GM23338 (cell line): ENCODE data around the gene HS1BP3. TPM values are rescaled to one million over a fixed set of nuclear protein-coding genes. Genes with fewer than 3 reads are reported as not detected.
A peak's percentile ranks its signal among the peaks of the same experiment; 100 is the strongest.

ENCODE experiments used
- ATAC-seq: fragments of 200-7000 bp; cut with Tn5 transposase; 3 replicates; pipeline ENCODE4 v1.9.1; 2020
- DNase-seq: peaks from one replicate; pipeline ENCODE4 v3.0.0-alpha.2; 2015; ENCODE audit warnings: low spot score
- H2AFZ ChIP-seq: fragments of 200-600 bp; sonication (generic); 2 replicates; pipeline ENCODE4 v1.8.0; 2016; ENCODE audit warnings: antibody characterized with exemption, mild to moderate bottlenecking, moderate library complexity
- H3F3A ChIP-seq: fragments of 200-600 bp; sonication (generic); replicated peaks from 2 replicates; pipeline ENCODE4 v1.8.0; 2017; ENCODE audit warnings: antibody characterized with exemption, mixed run types, low read depth
- H3K27ac ChIP-seq: fragments of 200-600 bp; sonication (generic); 2 replicates; pipeline ENCODE4 v1.6.1; 2016; ENCODE audit warnings: low read depth
- H3K27me3 ChIP-seq: fragments of 200-600 bp; sonication (generic); 2 replicates; pipeline ENCODE4 v1.8.0; 2016; ENCODE audit warnings: mild to moderate bottlenecking, mixed run types, moderate library complexity; ENCODE audit not compliant: insufficient read depth
- H3K36me3 ChIP-seq: fragments of 200-600 bp; sonication (generic); 2 replicates; pipeline ENCODE4 v1.8.0; 2016; ENCODE audit warnings: mild to moderate bottlenecking; ENCODE audit not compliant: insufficient read depth
- H3K4me1 ChIP-seq: fragments of 200-600 bp; sonication (generic); 2 replicates; pipeline ENCODE4 v1.8.0; 2016; ENCODE audit warnings: mild to moderate bottlenecking, moderate library complexity; ENCODE audit not compliant: insufficient read depth
- H3K4me2 ChIP-seq: fragments of 200-600 bp; sonication (generic); 2 replicates; pipeline ENCODE4 v1.7.1; 2017; ENCODE audit warnings: mixed run types
- H3K4me3 ChIP-seq: fragments of 200-600 bp; sonication (generic); 2 replicates; pipeline ENCODE4 v1.6.1; 2016; ENCODE audit warnings: mixed run types
- H3K79me2 ChIP-seq: fragments of 200-600 bp; sonication (generic); replicated peaks from 2 replicates; pipeline ENCODE4 v1.8.0; 2017; ENCODE audit warnings: mild to moderate bottlenecking; ENCODE audit not compliant: insufficient read depth
- H3K9me2 ChIP-seq: fragments of 200-600 bp; sonication (generic); 2 replicates; pipeline ENCODE4 v1.8.0; 2017; ENCODE audit not compliant: insufficient read depth
- H4K20me1 ChIP-seq: fragments of 200-600 bp; sonication (generic); replicated peaks from 2 replicates; pipeline ENCODE4 v1.8.0; 2017; ENCODE audit warnings: mild to moderate bottlenecking; ENCODE audit not compliant: insufficient read depth
- H3K27ac Mint-ChIP-seq: 2 replicates; pipeline ENCODE4 v1.8.0; 2020; ENCODE audit warnings: inconsistent platforms, mild to moderate bottlenecking, moderate library complexity, mixed read lengths
- H3K27me3 Mint-ChIP-seq: 3 replicates; pipeline ENCODE4 v1.8.0; 2022; ENCODE audit warnings: low read depth, mild to moderate bottlenecking, moderate library complexity, mixed read lengths, inconsistent platforms; ENCODE audit not compliant: insufficient read depth, poor library complexity
- H3K36me3 Mint-ChIP-seq: 3 replicates; pipeline ENCODE4 v1.8.0; 2021; ENCODE audit warnings: low read depth, mild to moderate bottlenecking, inconsistent platforms, moderate library complexity, mixed read lengths
- H3K4me1 Mint-ChIP-seq: 3 replicates; pipeline ENCODE4 v1.8.0; 2020; ENCODE audit warnings: mild to moderate bottlenecking, inconsistent platforms, mixed read lengths
- H3K4me3 Mint-ChIP-seq: 3 replicates; pipeline ENCODE4 v1.8.0; 2021; ENCODE audit warnings: moderate library complexity, mild to moderate bottlenecking, inconsistent platforms, mixed read lengths
- H3K9me3 Mint-ChIP-seq: 3 replicates; pipeline ENCODE4 v1.8.0; 2020; ENCODE audit warnings: moderate library complexity, mild to moderate bottlenecking, inconsistent platforms, mixed read lengths
- CTCF ChIP-seq, 2 experiments: fragments of 200-600 bp in 1 of 2; sonication (generic) in 1 of 2; conservative IDR thresholded peaks; 2 replicates each; pipeline versions ENCODE4 v1.5.1 to v1.6.1; 2016 to 2017; ENCODE audit warnings: antibody characterized with exemption in 2 of 2, low read depth in 2 of 2, mild to moderate bottlenecking in 2 of 2, moderate library complexity in 1 of 2
- EZH2phosphoT487 ChIP-seq: fragments of 200-600 bp; sonication (generic); IDR thresholded peaks from one replicate; pipeline ENCODE4 v1.8.1; 2018; ENCODE audit warnings: antibody characterized with exemption; ENCODE audit not compliant: unreplicated experiment
- JUNB ChIP-seq: IDR thresholded peaks from one replicate; pipeline ENCODE4 v1.6.1; 2016; ENCODE audit warnings: antibody characterized with exemption; ENCODE audit not compliant: unreplicated experiment
- NANOG ChIP-seq: IDR thresholded peaks from 2 replicates; pipeline ENCODE4 v1.6.1; 2016; ENCODE audit warnings: antibody characterized with exemption, borderline replicate concordance
- REST ChIP-seq: IDR thresholded peaks from one replicate; pipeline ENCODE4 v1.6.1; 2018; ENCODE audit warnings: antibody characterized with exemption; ENCODE audit not compliant: unreplicated experiment
- ZNF114 ChIP-seq: fragments of 250-450 bp; sonication (Bioruptor Pico); IDR thresholded peaks from 2 replicates; pipeline ENCODE4 v1.5.0; 2020; ENCODE audit warnings: mild to moderate bottlenecking, moderate library complexity
- ZNF462 ChIP-seq: fragments of 250-450 bp; sonication (Bioruptor Pico); IDR thresholded peaks from 2 replicates; pipeline ENCODE4 v1.5.0; 2020; ENCODE audit warnings: mild to moderate bottlenecking, moderate library complexity
- polyA plus RNA-seq: library from polyadenylated mRNA; unstranded; fragments of >200 nt; fragmentation: Nextera tagmentation; extraction: Ambion mirVana; gene quantifications from 2 replicates; pipeline ENCODE4 v1.2.1, GENCODE V29; 2016
- total RNA-seq: library from RNA; depleted of rRNA; stranded (reverse); fragments of >200 nt; shearing (Covaris generic); gene quantifications from 2 replicates; pipeline ENCODE4 v1.2.3, GENCODE V29; 2014

HS1BP3 gene
- total and polyA plus RNA-seq, 2 experiments from 2014 or later = 7.2 to 15.0 TPM

GRCh38 chr2:20676353-20677215 lies 25.7 kb upstream of the HS1BP3 start:
- TF ChIP-seq CTCF (conservative IDR thresholded peaks at IDR 0.05; ENCODE audit: low read depth in 2 of 2) (peak; percentile 25 to 60), JUNB (no peak)
- Histone ChIP-seq H3K27me3 (peaks cover 37% of the 10 kb centered on the region), H3K4me2 (no peak overlapping the region), H2AFZ (no peak overlapping the region), H4K20me1 (no peaks in the 10 kb centered on the region; the same call in none of the 2 replicates), H3K79me2 (no peaks in the 10 kb centered on the region), H3K36me3 (no peaks in the 10 kb centered on the region), H3F3A (0 out of 2 replicates have a peak, but pooled peaks cover 3% of the 10 kb centered on the region), H3K4me1 (peaks cover 41% of the 10 kb centered on the region), H3K27ac (no peak overlapping the region), H3K4me3 (no peak overlapping the region), H3K9me2 (no peaks in the 10 kb centered on the region)
- Mint-ChIP-seq H3K27me3 (peaks cover 41% of the 10 kb centered on the region), H3K4me3 (no peak overlapping the region), H3K36me3 (no peaks in the 10 kb centered on the region), H3K4me1 (peaks cover 54% of the 10 kb centered on the region), H3K9me3 (no peaks in the 10 kb centered on the region; the same call in 2 of the 3 replicates), H3K27ac (no peak overlapping the region)
- DNase-seq = no peak
- ATAC-seq = peak; percentile 11

- Histone ChIP-seq H3F3A (0 out of 2 replicates have a peak, but pooled peaks cover 3% of the 10 kb centered on the region), H3K27ac (no peak overlapping the region), H2AFZ (no peak overlapping the region), H3K4me3 (no peak overlapping the region), H3K4me1 (peaks cover 41% of the 10 kb centered on the region), H4K20me1 (no peaks in the 10 kb centered on the region; the same call in 1 of the 2 replicates), H3K36me3 (no peaks in the 10 kb centered on the region), H3K9me2 (no peaks in the 10 kb centered on the region), H3K4me2 (no peak overlapping the region), H3K79me2 (no peaks in the 10 kb centered on the region), H3K27me3 (peaks cover 44% of the 10 kb centered on the region)
- Mint-ChIP-seq H3K27ac (no peak overlapping the region), H3K27me3 (peaks cover 48% of the 10 kb centered on the region), H3K4me1 (peaks cover 57% of the 10 kb centered on the region), H3K36me3 (no peaks in the 10 kb centered on the region), H3K9me3 (no peaks in the 10 kb centered on the region; the same call in 2 of the 3 replicates), H3K4me3 (peak overlapping the region; percentile 42; the same call in 1 of the 3 replicates)
- DNase-seq (peak; percentile 50), ATAC-seq (peak; percentile 71)
- TF ChIP-seq REST = no peak
- no peak for TF ChIP-seq ZNF114 (CRISPR knock-in tag)
- no peak for TF ChIP-seq ZNF462 (CRISPR knock-in tag)
- TF ChIP-seq NANOG = no peak
- TF ChIP-seq JUNB = no peak
- no peak for TF ChIP-seq EZH2phosphoT487
These were observed 24.9 kb upstream of the HS1BP3 start for GRCh38 chr2:20675701-20676352.
